Lung (tissue), 12 donors: Measurements from ENCODE around the gene CBARP. TPM values are rescaled to one million over a fixed set of nuclear protein-coding genes. Genes with fewer than 3 reads are reported as not detected.

Experiments
- ATAC-seq: fragments of 200-7000 bp; cut with Tn5 transposase; one replicate; pipeline ENCODE4 v1.9.1; 2020; ENCODE audit warnings: moderate number of reproducible peaks; ENCODE audit not compliant: insufficient read depth, low FRiP score
- DNase-seq, 3 donors: peaks; one replicate each; pipeline ENCODE4 v3.0.0-alpha.2; 2013 to 2017
- H3K27ac ChIP-seq, 2 donors: one replicate each; pipeline ENCODE4 v1.5.1; 2013; ENCODE audit warnings: mild to moderate bottlenecking in 2 of 2, moderate library complexity in 2 of 2, control low read depth in 1 of 2, inconsistent platforms in 1 of 2, low read depth in 1 of 2, low read length in 1 of 2
- H3K27me3 ChIP-seq, 3 donors: one replicate each; pipeline ENCODE4 v1.5.1; 2013; ENCODE audit warnings: low read length in 2 of 3; ENCODE audit not compliant: control insufficient read depth in 3 of 3, insufficient read depth in 3 of 3
- H3K36me3 ChIP-seq, 4 donors: one replicate each; pipeline ENCODE4 v1.5.1; 2013; ENCODE audit warnings: low read length in 4 of 4, mild to moderate bottlenecking in 1 of 4, moderate library complexity in 1 of 4; ENCODE audit not compliant: control insufficient read depth in 4 of 4, insufficient read depth in 4 of 4
- H3K4me1 ChIP-seq, 5 donors: one replicate each; pipeline ENCODE4 v1.5.1; 2013; ENCODE audit warnings: low read length in 5 of 5, mild to moderate bottlenecking in 2 of 5, moderate library complexity in 1 of 5; ENCODE audit not compliant: control insufficient read depth in 5 of 5, insufficient read depth in 5 of 5
- H3K4me3 ChIP-seq: one replicate; pipeline ENCODE4 v1.5.1; 2013; ENCODE audit warnings: mild to moderate bottlenecking, control low read depth, moderate library complexity
- H3K9ac ChIP-seq, 2 donors: one replicate each; pipeline ENCODE4 v1.5.1; 2013; ENCODE audit warnings: low read length in 2 of 2, control low read depth in 1 of 2; ENCODE audit not compliant: insufficient read depth in 1 of 2
- H3K9me3 ChIP-seq, 4 donors: one replicate each; pipeline ENCODE4 v1.5.1; 2013; ENCODE audit warnings: low read length in 3 of 4, mild to moderate bottlenecking in 1 of 4, moderate library complexity in 1 of 4; ENCODE audit not compliant: control insufficient read depth in 4 of 4, insufficient read depth in 3 of 4
- WGBS, 2 donors: extraction: QIAGEN DNeasy Blood & Tissue Kit; methylation state at CpG; one replicate each; pipeline ENCODE4 v1.1.7; 2013; 5-methylcytosine and 5-hydroxymethylcytosine counted together
- polyA plus RNA-seq, 2 donors: library from polyadenylated mRNA; stranded (reverse); fragments of 200-250 nt; gene quantifications; one replicate each; pipeline ENCODE4 v1.2.1, GENCODE V29; 2013
- total RNA-seq, 2 donors: library from RNA; depleted of rRNA in 1 of 2; stranded (reverse); fragments of >200 nt in 1 of 2; gene quantifications; one replicate each; pipeline ENCODE4 v1.2.1, GENCODE V29; 2014 to 2021
- TF ChIP-seq, protein P1 (sequence below): IDR thresholded peaks from 2 replicates; pipeline ENCODE4 v1.5.1; 2012; ENCODE audit warnings: mild to moderate bottlenecking; ENCODE audit errors: control extremely low read depth, extremely low read depth
- donor health status: control.
- donor health status: control.
- donor health status: Bipolar disorder and iron deficiency.
- donor health status: healthy.
- donor health status: DM: yes; HTN: yes; CAD: no.

The CBARP gene
- total and polyA plus RNA-seq, 4 donors = 0.23 to 0.83 (median 0.59) TPM

DNA sequence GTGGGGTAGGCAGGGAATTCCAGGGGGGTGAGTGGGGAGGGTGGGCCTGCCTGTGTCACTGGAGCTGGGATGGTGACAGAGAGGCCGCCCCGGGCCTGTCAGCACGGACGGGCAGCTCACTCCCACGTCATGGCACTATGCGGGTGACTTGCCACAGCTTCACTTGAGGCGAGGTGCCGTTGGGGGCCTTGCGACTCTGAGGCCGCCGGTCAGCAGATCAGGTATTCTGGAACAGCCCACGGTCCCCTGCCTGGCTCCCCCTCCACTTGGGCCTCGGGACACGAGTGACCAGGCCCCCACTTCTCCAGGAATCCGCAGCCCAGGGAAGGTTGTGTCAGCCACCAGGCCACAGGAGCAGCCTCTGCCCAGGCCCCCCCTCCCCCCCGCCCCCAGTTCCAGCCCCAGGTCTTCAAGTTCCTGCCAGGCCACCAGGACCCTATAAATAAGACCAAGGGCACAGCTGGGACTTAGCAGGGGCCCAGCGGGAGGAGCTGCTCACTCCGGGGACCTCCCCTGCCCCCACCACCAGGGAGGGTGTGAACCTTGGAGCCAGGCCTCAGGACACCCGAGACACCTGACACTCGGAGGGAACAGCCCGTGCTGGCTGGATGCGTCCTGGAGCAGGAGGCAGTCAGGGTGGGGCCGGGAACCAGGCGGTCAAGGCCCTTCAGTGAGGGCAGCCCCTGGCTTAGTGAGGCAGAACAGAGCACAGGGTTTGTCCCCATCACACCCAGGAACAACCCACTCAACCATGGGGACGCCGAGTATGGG, 7.9 kb upstream of the CBARP start:
- DNase-seq = peak in 1 of 3 donors; percentile 7
- no peak overlapping the region for H3K4me3 ChIP-seq
- WGBS, 2 donors = 79 to 90% methylated on average over 26 of the region's 26 CpGs
- no peak overlapping the region for H3K9ac ChIP-seq
- H3K36me3 ChIP-seq = peaks cover 0 to 12% (median 3%) of the 10 kb centered on the region in 4 donors
- TF ChIP-seq, protein P1, sequence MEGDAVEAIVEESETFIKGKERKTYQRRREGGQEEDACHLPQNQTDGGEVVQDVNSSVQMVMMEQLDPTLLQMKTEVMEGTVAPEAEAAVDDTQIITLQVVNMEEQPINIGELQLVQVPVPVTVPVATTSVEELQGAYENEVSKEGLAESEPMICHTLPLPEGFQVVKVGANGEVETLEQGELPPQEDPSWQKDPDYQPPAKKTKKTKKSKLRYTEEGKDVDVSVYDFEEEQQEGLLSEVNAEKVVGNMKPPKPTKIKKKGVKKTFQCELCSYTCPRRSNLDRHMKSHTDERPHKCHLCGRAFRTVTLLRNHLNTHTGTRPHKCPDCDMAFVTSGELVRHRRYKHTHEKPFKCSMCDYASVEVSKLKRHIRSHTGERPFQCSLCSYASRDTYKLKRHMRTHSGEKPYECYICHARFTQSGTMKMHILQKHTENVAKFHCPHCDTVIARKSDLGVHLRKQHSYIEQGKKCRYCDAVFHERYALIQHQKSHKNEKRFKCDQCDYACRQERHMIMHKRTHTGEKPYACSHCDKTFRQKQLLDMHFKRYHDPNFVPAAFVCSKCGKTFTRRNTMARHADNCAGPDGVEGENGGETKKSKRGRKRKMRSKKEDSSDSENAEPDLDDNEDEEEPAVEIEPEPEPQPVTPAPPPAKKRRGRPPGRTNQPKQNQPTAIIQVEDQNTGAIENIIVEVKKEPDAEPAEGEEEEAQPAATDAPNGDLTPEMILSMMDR = no peak
- H3K27ac ChIP-seq = peak overlapping the region; percentile 62 to 81
- H3K4me1 ChIP-seq = peaks cover 0 to 36% (median 22%) of the 10 kb centered on the region in 5 donors
- H3K9me3 ChIP-seq = no peaks in the 10 kb centered on the region
- no peak for ATAC-seq
- no peaks in the 10 kb centered on the region for H3K27me3 ChIP-seq

DNA sequence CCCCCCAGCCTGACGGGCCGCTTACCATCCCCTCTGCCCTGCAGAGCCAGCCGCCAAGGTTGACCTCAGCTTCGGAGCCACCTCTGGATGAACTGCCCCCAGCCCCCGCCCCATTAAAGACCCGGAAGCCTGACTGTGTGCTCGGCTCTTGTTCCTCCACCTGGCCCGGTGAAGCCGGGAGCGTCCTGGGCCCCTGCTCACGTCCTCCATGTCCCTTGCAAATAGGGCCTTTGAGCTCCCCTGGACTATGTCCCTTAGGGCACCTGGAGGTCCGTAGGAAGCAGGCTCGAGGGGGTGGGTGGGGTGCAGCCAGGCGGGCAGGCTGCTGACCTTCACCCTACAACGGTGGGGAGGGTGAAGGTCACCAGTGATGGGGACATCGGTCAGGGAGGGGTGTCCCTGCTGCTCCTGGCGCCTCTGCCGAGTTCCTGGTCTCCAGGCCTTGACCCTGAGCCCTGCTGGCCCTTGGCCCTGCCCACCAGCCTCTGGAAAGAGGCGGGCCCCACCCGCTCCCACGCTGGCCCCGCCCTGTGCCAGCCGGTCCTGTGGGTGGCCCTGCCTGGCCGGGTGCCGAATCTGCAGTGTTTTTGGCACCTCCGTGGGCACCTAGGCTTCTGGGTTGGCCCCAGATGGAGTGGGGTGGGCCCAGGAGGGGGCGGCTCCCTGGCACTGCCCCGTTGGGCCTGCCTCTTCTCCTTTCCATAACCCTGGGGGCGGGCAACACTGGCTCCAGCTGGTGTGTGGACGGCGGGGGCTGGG, 7.1 kb upstream of the CBARP start:
- peak overlapping the region; percentile 56 to 81 for H3K27ac ChIP-seq
- no peak overlapping the region for H3K9ac ChIP-seq
- peaks cover 0 to 38% (median 23%) of the 10 kb centered on the region in 5 donors for H3K4me1 ChIP-seq

DNA sequence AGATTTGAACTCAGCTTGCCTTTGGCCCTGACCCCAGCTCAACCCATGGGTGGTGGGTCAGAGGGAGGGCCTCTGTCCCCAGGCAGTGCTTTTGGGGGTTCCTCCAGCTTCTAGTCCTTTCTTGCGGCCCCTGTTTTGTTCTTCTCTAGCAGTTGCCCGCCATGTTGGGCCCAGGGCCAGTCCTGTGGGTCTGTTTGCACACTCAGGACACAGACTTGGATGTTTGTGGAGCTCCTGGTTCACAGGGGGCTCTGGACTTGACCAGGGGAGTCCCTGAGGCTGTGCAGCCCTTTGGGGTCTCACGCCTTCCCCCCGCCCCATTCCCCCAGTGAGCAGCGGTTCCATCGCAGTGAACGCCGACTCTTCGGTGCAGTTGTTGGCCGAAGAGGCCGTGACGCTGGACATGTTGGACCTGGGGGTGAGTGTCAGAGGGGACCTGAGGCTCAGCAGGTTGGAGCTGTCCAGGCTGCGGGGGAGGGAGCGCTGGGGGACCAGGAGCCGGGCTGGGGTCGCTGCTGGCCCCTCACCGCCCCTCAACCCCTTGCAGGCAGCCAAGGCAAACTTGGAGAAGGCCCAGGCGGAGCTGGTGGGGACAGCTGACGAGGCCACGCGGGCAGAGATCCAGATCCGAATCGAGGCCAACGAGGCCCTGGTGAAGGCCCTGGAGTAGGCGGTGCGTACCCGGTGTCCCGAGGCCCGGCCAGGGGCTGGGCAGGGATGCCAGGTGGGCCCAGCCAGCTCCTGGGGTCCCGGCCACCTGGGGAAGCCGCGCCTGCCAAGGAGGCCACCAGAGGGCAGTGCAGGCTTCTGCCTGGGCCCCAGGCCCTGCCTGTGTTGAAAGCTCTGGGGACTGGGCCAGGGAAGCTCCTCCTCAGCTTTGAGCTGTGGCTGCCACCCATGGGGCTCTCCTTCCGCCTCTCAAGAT, 6.2 kb upstream of the CBARP start:
- peak; percentile 32 for ATAC-seq
- no peaks in the 10 kb centered on the region for H3K9me3 ChIP-seq
- TF ChIP-seq, protein P1 = peak; percentile 89
- H3K4me3 ChIP-seq = no peak overlapping the region
- H3K4me1 ChIP-seq = peaks cover 0 to 41% (median 26%) of the 10 kb centered on the region in 5 donors
- peak; percentile 87 to 91 (median 87) for DNase-seq
- peak overlapping the region; percentile 56 to 81 for H3K27ac ChIP-seq
- 49 to 57% methylated on average over 30 to 33 of the region's 33 CpGs for WGBS, 2 donors
- H3K9ac ChIP-seq = no peak overlapping the region
- H3K27me3 ChIP-seq = no peaks in the 10 kb centered on the region
- H3K36me3 ChIP-seq = peaks cover 0 to 4% (median 0%) of the 10 kb centered on the region in 4 donors

More for the DNA sequence above, 7.1 kb upstream of the CBARP start:
- H3K27me3 ChIP-seq = no peaks in the 10 kb centered on the region
- TF ChIP-seq, protein P1 = no peak
- DNase-seq = peak in 1 of 3 donors; percentile 5
- 21 to 42% methylated on average over 28 to 31 of the region's 31 CpGs for WGBS, 2 donors
- no peaks in the 10 kb centered on the region for H3K9me3 ChIP-seq
- H3K4me3 ChIP-seq = no peak overlapping the region
- ATAC-seq = no peak
- H3K36me3 ChIP-seq = peaks cover 0 to 4% (median 0%) of the 10 kb centered on the region in 4 donors
